K562 (cell line): ENCODE data around the gene ARHGAP9. TPM values are rescaled to one million over a fixed set of nuclear protein-coding genes. Genes with fewer than 3 reads are reported as not detected.

Source experiments
- ATAC-seq: fragments of 200-7000 bp; cut with Tn5 transposase; 3 replicates; pipeline ENCODE4 v1.9.1; 2020; ENCODE audit warnings: moderate library complexity
- BruUV-seq: library from RNA; stranded (reverse); fragments of 400-500 nt; replicated peaks from 2 replicates; lab custom pipeline; 2021; lab: Mats Ljungman, UMichigan
- CTCF ChIA-PET: fragments of 300-600 bp; formaldehyde crosslinking; extraction: SDS; loops from one replicate; lab custom pipeline; 2021; ENCODE audit warnings: low intra/inter-chr PET ratio; lab: Yijun Ruan, JAX
- POLR2A ChIA-PET: fragments of 300-600, 350-650 bp; sonication (Branson Sonifier 250); formaldehyde crosslinking; extraction: SDS; loops from one replicate; lab custom pipeline; 2021; ENCODE audit warnings: antibody characterized with exemption, inconsistent platforms; lab: Yijun Ruan, JAX
- DNase-seq, 4 experiments: peaks; one replicate each; pipeline versions ENCODE4 v3.0.0 to v3.0.0-alpha.2; 2011 to 2018; ENCODE audit warnings: low spot score in 3 of 4, mixed read lengths in 3 of 4; ENCODE audit errors: extremely low read depth in 1 of 4
- FAIRE-seq: peaks from 2 replicates; lab custom pipeline; 2011; peaks lifted over from hg19 to GRCh38; lab: Jason Lieb, UNC
- H2AFZ ChIP-seq: 2 replicates; pipeline ENCODE4 v1.6.0; 2011; ENCODE audit warnings: low read depth, low read length, control low read depth, inconsistent platforms
- H3K27ac ChIP-seq: fragments of 200-600 bp; 3 replicates; pipeline ENCODE4 v1.8.0; 2011; ENCODE audit warnings: low read depth, mild to moderate bottlenecking, control low read depth, inconsistent platforms, low read length, moderate library complexity, mixed read lengths; ENCODE audit errors: extremely low read depth
- H3K27me3 ChIP-seq, 2 experiments: fragments of 300-600 bp in 1 of 2; 2 replicates in 1 of 2; 3 replicates in 1 of 2; pipeline versions ENCODE4 v1.6.0 to v1.8.0; 2011; ENCODE audit warnings: inconsistent platforms in 2 of 2, low read length in 2 of 2, mild to moderate bottlenecking in 1 of 2, mixed read lengths in 1 of 2, moderate library complexity in 1 of 2; ENCODE audit not compliant: control insufficient read depth in 2 of 2, insufficient read depth in 2 of 2
- H3K36me3 ChIP-seq: fragments of 300-600 bp; 3 replicates; pipeline ENCODE4 v1.8.0; 2011; ENCODE audit warnings: mild to moderate bottlenecking, low read length, inconsistent platforms; ENCODE audit not compliant: control insufficient read depth, insufficient read depth
- H3K4me1 ChIP-seq, 2 experiments: fragments of 200-600 bp in 1 of 2; replicated peaks in 1 of 2; 2 replicates in 1 of 2; 3 replicates in 1 of 2; pipeline versions ENCODE4 v1.5.1 to v1.8.0; 2011; ENCODE audit warnings: inconsistent platforms in 2 of 2, low read length in 2 of 2, mild to moderate bottlenecking in 1 of 2, mixed read lengths in 1 of 2, moderate library complexity in 1 of 2; ENCODE audit not compliant: control insufficient read depth in 2 of 2, insufficient read depth in 2 of 2
- H3K4me2 ChIP-seq: 2 replicates; pipeline ENCODE4 v1.6.1; 2011; ENCODE audit warnings: low read length, control low read depth, inconsistent platforms, mixed read lengths; ENCODE audit not compliant: insufficient read depth
- H3K4me3 ChIP-seq: fragments of 200-600 bp; sonication (generic), shearing (Covaris generic); 2 replicates; pipeline ENCODE4 v1.5.1; 2016; ENCODE audit warnings: control low read depth, inconsistent platforms
- H3K79me2 ChIP-seq: fragments of 200-600 bp; 3 replicates; pipeline ENCODE4 v1.8.0; 2011; ENCODE audit warnings: low read length, inconsistent platforms; ENCODE audit not compliant: control insufficient read depth, insufficient read depth
- H3K9ac ChIP-seq, 2 experiments: 2 replicates each; pipeline versions ENCODE4 v1.6.0 to v1.6.1; 2011; ENCODE audit warnings: low read depth in 2 of 2, low read length in 2 of 2, control low read depth in 1 of 2, inconsistent platforms in 1 of 2, mild to moderate bottlenecking in 1 of 2, mixed read lengths in 1 of 2; ENCODE audit not compliant: insufficient read depth in 1 of 2
- H3K9me1 ChIP-seq: one replicate; pipeline ENCODE4 v1.6.0; 2011; ENCODE audit warnings: inconsistent platforms, mild to moderate bottlenecking, low read length, moderate library complexity; ENCODE audit not compliant: control insufficient read depth, insufficient read depth
- H3K9me3 ChIP-seq: replicated peaks from 2 replicates; pipeline ENCODE4 v1.5.1; 2011; ENCODE audit warnings: low read depth, low read length, inconsistent platforms; ENCODE audit not compliant: control insufficient read depth, insufficient read depth
- H4K20me1 ChIP-seq: replicated peaks from 2 replicates; pipeline ENCODE4 v1.6.1; 2011; ENCODE audit warnings: low read length, inconsistent platforms, mixed read lengths; ENCODE audit not compliant: control insufficient read depth, insufficient read depth
- HMGXB4 ChIP-seq: sonication (generic); formaldehyde crosslinking; IDR thresholded peaks from 2 replicates; pipeline ENCODE4 v1.8.1; 2023; ENCODE audit warnings: mild to moderate bottlenecking, missing genetic modification reagents
- KAT7 ChIP-seq: sonication (generic); formaldehyde crosslinking; IDR thresholded peaks from 2 replicates; pipeline ENCODE4 v1.8.0; 2022; ENCODE audit warnings: missing genetic modification reagents, mild to moderate bottlenecking, borderline replicate concordance
- TEAD1 ChIP-seq, 2 experiments: fragments of 450-650 bp in 1 of 2; sonication (generic) in 1 of 2; formaldehyde crosslinking; IDR thresholded peaks; 2 replicates each; pipeline versions ENCODE4 v1.4.0 to v1.8.0; 2020 to 2022; ENCODE audit warnings: mild to moderate bottlenecking in 2 of 2, missing genetic modification reagents in 1 of 2
- TOE1 ChIP-seq, 2 experiments: fragments of 450-650 bp in 1 of 2; sonication (generic) in 1 of 2; formaldehyde crosslinking in 1 of 2; IDR thresholded peaks; 2 replicates each; pipeline versions ENCODE4 v1.7.1 to v1.8.0; 2016 to 2022; ENCODE audit warnings: borderline replicate concordance in 2 of 2, mild to moderate bottlenecking in 2 of 2, antibody characterized with exemption in 1 of 2, inconsistent platforms in 1 of 2, low read depth in 1 of 2, missing genetic modification reagents in 1 of 2, moderate library complexity in 1 of 2
- WGBS: fragments of 100-300 bp; shearing (Covaris generic); methylation state at CpG from one replicate; pipeline ENCODE4 v1.1.6; 2016; ENCODE audit warnings: low coverage, mixed read lengths; ENCODE audit not compliant: insufficient coverage; ENCODE audit errors: missing lambda C conversion rate; 5-methylcytosine and 5-hydroxymethylcytosine counted together
- in situ Hi-C: fragments of 300-500 bp; cut with MboI; formaldehyde crosslinking; loops from 4 replicates; pipeline ENCODE4 v1.15.0; 2018; ENCODE audit warnings: inconsistent platforms, mixed read lengths
- intact Hi-C: fragments of 100-400 bp; cut with micrococcal nuclease; formaldehyde crosslinking; loops from 2 replicates; pipeline ENCODE4 v1.14.2; 2022
- polyA plus RNA-seq, 8 experiments: library from polyadenylated mRNA; depleted of rRNA in 4 of 8; stranded (reverse) in 5 of 8; unstranded in 3 of 8; fragments of >200 nt; fragmentation: Nextera tagmentation in 2 of 8; fragmentation: Illumina TruSeq in 1 of 8; extraction: Ambion mirVana in 2 of 8; extraction: Trizol in 1 of 8; gene quantifications; 2 replicates each; pipeline versions ENCODE4 v1.2.1 to v1.2.3, GENCODE V29; 2011 to 2014; ENCODE audit warnings: inconsistent platforms in 1 of 8, missing spikeins in 1 of 8
- total RNA-seq, 7 experiments: library from RNA; depleted of rRNA in 6 of 7; stranded (reverse); fragments of >200 nt in 6 of 7; fragmentation: Illumina TruSeq in 2 of 7; extraction: Trizol in 2 of 7; gene quantifications; 2 replicates each; pipeline versions ENCODE4 v1.2.1 to v1.2.3, GENCODE V29; 2011 to 2021; ENCODE audit warnings: low replicate concordance in 1 of 7

The ARHGAP9 gene
- total and polyA plus RNA-seq, 9 of the 15 experiments (the other 6 are each of a cell fraction or from before 2014, with no cell fraction given): 1.5 to 10.2 (median 5.1) TPM

GRCh38 chr12:57489157-57489641 lies 9.5 kb upstream of the ARHGAP9 start:
- Histone ChIP-seq H3K4me1 (peaks cover 7 to 15% of the 10 kb centered on the region in 2 experiments), H3K9me3 (no peaks in the 10 kb centered on the region), H3K4me2 (peak overlapping the region; percentile 98), H3K27ac (peak overlapping the region; percentile 92; the same call in 2 of the 3 replicates), H3K9ac (peak overlapping the region; percentile 99; a peak in 3 of 4 replicates), H2AFZ (no peak overlapping the region), H4K20me1 (0 out of 2 replicates have a peak, but pooled peaks cover 3% of the 10 kb centered on the region), H3K9me1 (peaks cover 3% of the 10 kb centered on the region), H3K4me3 (peak overlapping the region; percentile 83), H3K36me3 (peaks cover 48% of the 10 kb centered on the region), H3K27me3 (no peaks in the 10 kb centered on the region), H3K79me2 (peaks cover 35% of the 10 kb centered on the region)
- 54% methylated on average over 5 of the region's 5 CpGs for WGBS
- TF ChIP-seq HMGXB4 (CRISPR knock-in tag) (no peak), KAT7 (CRISPR knock-in tag) (peak; percentile 47; the same call in 1 of the 2 replicates), TOE1 (IDR thresholded peaks at IDR 0.05; ENCODE audit: borderline replicate concordance) (no peak), TOE1 (CRISPR knock-in tag; IDR thresholded peaks at IDR 0.05; ENCODE audit: borderline replicate concordance, low read depth) (0 out of 2 replicates have a peak, but pooled peaks have one; percentile 62), TEAD1 (CRISPR knock-in tag; IDR thresholded peaks at IDR 0.05) (0 out of 4 replicates have a peak, but pooled peaks of 1 of the 2 experiments have one; percentile 25)
- DNase-seq: no peak
- ChIA-PET POLR2A (interaction anchor here (0.6 to 2.1 kb wide), 7 partner anchors 8 to 260 kb away, joined by 3 to 12 read pairs (median 3); no protein-coding TSS in a partner anchor), CTCF (no interaction called here)
- TSS peak; percentile 52 for BruUV-seq
- intact Hi-C loops (loop anchor here (5.0 kb wide), 1 partner anchor 33 kb away; the partner anchor contains the start of genes DDIT3 and MBD6), in situ Hi-C loops (no loop called here)
- ATAC-seq: 0 out of 3 replicates have a peak, but pooled peaks have one; percentile 1
- no peak for FAIRE-seq
